Left renal cortex interstitium (tissue), 4 donors: Measurements from ENCODE around the gene CHADL. TPM values are rescaled to one million over a fixed set of nuclear protein-coding genes. Genes with fewer than 3 reads are reported as not detected.

Experiments used
- DNase-seq, 4 donors: peaks; one replicate each; pipeline ENCODE4 v3.0.0-alpha.2; 2013; ENCODE audit warnings: low read depth in 4 of 4, low spot score in 2 of 4, missing footprints in 1 of 4
- polyA plus RNA-seq, 4 donors: library from polyadenylated mRNA; unstranded; fragments of 120-200 nt; gene quantifications; one replicate each; pipeline ENCODE4 v1.2.1, GENCODE V29; 2013; ENCODE audit not compliant: insufficient read length in 4 of 4

CHADL gene
- polyA plus RNA-seq, 4 donors = 2.4 to 4.9 (median 4.0) TPM

GRCh38 chr22:41231369-41231768, 9.4 kb downstream of the CHADL start:
- DNase-seq = no peak

GRCh38 chr22:41230401-41230785, 10.3 kb downstream of the CHADL start:
- DNase-seq = no peak

GRCh38 chr22:41229730-41230400, 10.9 kb downstream of the CHADL start:
- DNase-seq = no peak

- no peak for DNase-seq
Observed at GRCh38 chr22:41229215-41229614, 11.5 kb downstream of the CHADL start.

DNA sequence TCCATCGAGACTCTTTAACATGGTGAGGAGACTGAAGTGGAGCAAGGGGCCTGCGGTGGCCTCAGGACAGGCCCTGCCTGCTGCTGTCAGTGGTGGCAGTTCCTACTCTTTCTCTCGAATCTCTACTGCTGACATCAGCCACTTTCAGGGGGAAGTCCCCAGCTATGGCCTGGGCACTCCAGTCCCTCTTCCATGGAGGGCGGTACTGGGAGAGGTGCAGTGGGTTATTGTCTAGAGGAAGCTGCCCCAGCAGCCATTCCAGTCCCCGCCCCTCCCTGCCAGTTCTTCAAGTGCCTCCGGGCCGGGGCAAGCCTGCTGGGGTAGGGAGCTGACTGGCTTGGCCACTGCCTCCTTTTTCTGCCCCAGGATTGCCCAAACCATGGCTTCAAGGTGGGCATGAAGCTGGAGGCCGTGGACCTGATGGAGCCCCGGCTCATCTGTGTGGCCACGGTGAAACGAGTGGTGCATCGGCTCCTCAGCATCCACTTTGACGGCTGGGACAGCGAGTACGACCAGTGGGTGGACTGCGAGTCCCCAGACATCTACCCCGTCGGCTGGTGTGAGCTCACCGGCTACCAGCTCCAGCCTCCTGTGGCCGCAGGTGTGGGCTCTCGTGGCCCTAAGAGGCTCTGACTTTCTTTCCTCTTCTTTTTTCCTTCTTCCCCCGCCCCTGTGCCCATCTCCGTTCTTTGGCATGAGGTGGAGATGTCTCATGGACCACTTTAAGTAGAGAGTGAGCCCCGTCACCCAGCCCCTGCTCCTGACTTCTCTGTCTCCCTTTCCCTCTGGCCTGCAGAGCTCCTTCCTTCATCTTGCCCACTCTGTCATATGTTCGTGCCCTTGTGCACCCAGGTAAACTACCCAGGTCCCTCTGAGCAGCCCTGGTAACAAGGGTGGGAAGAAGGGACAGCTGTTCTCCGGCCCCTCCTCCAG, 13.7 kb downstream of the CHADL start:
- DNase-seq = no peak

- no peak for DNase-seq
Observed at GRCh38 chr22:41223535-41223934, 17.2 kb downstream of the CHADL start.

DNA sequence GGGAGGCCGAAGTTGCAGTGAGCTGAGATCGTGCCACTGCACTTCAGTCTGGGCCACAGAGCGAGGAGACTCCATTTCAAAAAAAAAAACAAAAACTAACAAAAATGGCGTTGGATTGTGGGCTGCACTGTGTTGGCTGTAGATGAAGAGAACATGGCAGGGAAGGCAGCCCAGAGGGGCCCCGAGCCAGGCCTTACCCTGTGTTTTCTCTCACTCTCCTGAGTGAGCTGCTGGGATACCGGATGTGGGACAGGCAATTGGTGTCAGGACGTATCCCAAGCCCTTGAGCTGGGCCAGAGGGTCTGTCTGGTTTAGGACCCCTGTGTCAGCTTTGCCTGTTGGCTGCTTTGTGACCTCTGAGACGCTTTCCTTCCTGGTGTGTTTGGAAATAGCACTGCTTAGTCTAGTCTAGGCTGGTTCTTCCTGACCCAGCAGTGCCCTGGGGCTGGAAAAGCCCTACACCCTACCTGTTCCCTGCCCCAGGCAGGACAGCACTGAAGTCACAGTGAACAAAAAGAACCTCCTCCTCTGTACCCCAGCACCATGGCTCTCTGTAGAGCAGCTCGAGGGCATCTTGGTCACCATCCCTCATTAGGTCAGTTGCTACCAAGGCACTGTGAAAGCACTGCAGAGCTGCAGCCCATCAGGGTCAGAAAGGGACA, 17.8 kb downstream of the CHADL start:
- DNase-seq = no peak

- DNase-seq = no peak
Observed at GRCh38 chr22:41217553-41218157, 23.1 kb downstream of the CHADL start.

GRCh38 chr22:41216984-41217383, 23.7 kb downstream of the CHADL start:
- no peak for DNase-seq

DNA sequence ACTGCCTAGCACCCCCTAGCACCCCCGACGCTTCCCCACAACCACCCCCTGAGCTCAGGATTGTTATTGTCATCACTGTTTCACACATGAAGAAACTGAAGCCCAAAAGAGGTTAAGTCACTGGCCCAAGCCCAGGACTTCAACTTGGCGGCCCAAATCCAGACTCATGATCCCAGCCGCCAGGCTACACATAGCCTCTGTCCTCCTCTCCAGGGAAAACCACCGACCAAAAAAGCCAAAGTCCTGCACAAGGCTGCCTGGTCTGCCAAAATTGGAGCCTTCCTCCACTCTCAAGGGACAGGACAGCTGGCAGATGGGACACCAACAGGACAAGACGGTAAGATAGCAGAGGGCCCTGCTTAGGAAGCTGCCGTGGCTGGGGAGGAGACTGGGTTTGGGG, 24.8 kb downstream of the CHADL start:
- no peak for DNase-seq

DNA sequence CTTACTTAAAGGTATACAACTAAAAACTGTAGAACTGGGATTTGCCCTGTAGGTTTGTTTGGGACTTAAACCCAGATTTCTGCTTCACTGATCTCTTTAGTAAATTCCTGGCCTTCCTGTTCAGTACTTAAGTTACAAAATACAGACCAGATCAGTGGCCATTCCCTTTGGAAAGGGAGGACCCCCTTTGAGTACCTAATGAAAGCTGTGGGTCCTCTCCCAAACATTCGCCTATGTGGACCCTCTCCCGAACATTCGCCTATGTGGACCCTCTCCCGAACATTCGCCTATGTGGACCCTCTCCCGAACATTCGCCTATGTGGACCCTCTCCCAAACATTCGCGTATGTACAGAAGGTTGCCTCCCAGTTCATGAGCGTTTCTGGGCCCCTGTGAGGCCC, 25.3 kb downstream of the CHADL start:
- DNase-seq = no peak

DNA sequence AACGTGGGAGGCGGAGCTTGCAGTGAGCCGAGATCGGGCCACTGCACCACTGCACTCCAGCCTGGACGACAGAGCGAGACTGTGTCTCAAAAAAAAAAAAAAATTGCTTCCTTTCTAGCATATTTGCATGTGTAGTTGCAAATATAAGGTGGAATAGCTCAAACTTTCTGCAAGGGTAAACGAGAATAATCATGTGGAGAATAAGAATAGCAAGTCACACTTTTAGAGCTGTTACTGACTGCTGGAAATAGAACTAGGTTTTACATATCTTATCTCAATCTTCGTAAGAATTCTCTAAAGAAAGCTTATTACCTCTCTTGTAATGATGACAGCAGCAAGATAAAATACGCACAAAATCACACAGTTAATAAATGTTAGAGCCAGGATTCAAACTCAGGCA, 34.0 kb downstream of the CHADL start:
- DNase-seq = no peak

GRCh38 chr22:41204992-41205900, 35.5 kb downstream of the CHADL start, which contains the start of gene L3MBTL2:
TSS of gene L3MBTL2 (plus strand) at chr22:41205312. CDS start at chr22:41205363, 51 bp downstream.
- DNase-seq = peak; percentile 73 to 97 (median 86)

GRCh38 chr22:41204066-41204465, 36.7 kb downstream of the CHADL start:
- DNase-seq = no peak

- DNase-seq = no peak
Observed at GRCh38 chr22:41203118-41203517, 37.6 kb downstream of the CHADL start.

DNA sequence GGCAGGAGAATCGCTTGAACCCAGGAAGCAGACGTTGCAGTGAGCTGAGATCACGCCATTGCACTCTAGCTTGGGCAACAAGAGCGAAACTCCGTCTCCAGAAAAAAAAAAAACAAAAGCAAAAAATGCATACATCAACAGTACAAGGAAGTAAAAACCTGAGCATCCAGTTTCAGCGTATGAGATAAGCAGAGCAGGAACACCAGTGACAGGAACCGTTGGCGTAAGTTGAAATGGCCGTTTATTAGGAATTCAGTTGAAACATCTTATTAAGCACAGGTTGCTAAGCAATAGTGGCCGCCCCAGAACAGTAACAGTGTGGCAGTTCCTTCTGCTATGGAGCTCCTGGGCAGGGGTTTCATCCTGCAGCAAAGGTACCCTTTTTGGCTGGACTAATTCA, 39.6 kb downstream of the CHADL start:
- no peak for DNase-seq

DNA sequence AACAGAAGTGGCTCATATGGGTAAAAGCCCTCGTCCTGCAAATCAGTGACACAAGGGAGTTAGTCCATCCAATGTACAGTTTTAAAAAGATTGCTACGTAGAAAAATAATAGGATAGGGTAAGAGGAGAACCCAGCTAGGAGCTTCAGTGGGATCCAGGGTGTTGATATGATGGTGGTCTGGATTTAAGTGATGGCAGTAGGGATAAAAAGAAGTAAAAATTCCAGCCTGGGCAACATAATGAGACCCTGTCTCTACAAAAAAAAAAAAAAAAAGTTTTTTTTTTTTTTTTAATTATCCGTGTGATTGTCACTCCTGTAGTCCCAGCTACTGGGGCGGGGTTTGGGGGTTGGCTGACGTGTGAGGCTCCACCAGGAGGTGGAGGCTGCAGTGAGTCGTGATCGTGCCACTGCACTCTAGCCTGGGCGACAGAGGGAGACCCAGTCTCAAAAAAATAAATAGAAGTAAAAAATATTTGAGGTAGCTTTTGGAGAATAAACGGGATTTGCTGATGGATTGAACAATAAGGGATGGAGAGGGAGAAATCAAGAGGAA, 42.6 kb downstream of the CHADL start:
- no peak for DNase-seq

GRCh38 chr22:41197038-41197972, 43.4 kb downstream of the CHADL start:
- peak in 1 of 4 donors; percentile 60 for DNase-seq
